Adrenal gland (tissue), 12 donors: Measurements from ENCODE around the gene ZNF827. TPM values are rescaled to one million over a fixed set of nuclear protein-coding genes. Genes with fewer than 3 reads are reported as not detected.

ENCODE experiments used
- DNase-seq, 7 donors: peaks; one replicate each; pipeline ENCODE4 v3.0.0-alpha.2; 2019 to 2020
- H3K27ac ChIP-seq, 5 donors: fragments of 200-600 bp; sonication (generic) in 4 of 5; 1 replicate in 3 of 5; 2 replicates in 2 of 5; pipeline versions ENCODE4 v1.5.1 to v1.8.0; 2016 to 2020; ENCODE audit warnings: mild to moderate bottlenecking in 1 of 5
- H3K27me3 ChIP-seq: fragments of 200-600 bp; 2 replicates; pipeline ENCODE4 v1.8.0; 2021
- H3K36me3 ChIP-seq, 2 donors: fragments of 200-600 bp; replicated peaks in 1 of 2; 1 replicate in 1 of 2; 2 replicates in 1 of 2; pipeline versions ENCODE4 v1.5.1 to v1.8.0; 2018 to 2022
- H3K4me1 ChIP-seq, 2 donors: fragments of 200-600 bp; replicated peaks in 1 of 2; 1 replicate in 1 of 2; 2 replicates in 1 of 2; pipeline versions ENCODE4 v1.5.1 to v1.8.0; 2018 to 2021
- H3K4me3 ChIP-seq, 4 donors: fragments of 200-600 bp; sonication (generic) in 3 of 4; one replicate each; pipeline ENCODE4 v1.5.1; 2016 to 2018
- H3K9me3 ChIP-seq, 3 donors: fragments of 200-600 bp; sonication (generic) in 1 of 3; replicated peaks in 1 of 3; 1 replicate in 2 of 3; 2 replicates in 1 of 3; pipeline versions ENCODE4 v1.5.1 to v1.8.0; 2016 to 2021
- POLR2A ChIP-seq, 2 donors: fragments of 450-650 bp; IDR thresholded peaks; one replicate each; pipeline ENCODE4 v1.6.1; 2017; ENCODE audit warnings: antibody characterized with exemption in 2 of 2, mild to moderate bottlenecking in 2 of 2, moderate library complexity in 1 of 2
- whole genome bisulfite sequencing, 4 donors: extraction: QIAGEN DNeasy Blood & Tissue Kit in 2 of 4; methylation state at CpG; one replicate each; pipeline versions ENCODE4 v1.1.5 to v1.1.7; 2013 to 2017; 5-methylcytosine and 5-hydroxymethylcytosine counted together
- intact Hi-C, 2 donors: fragments of 100-400 bp; cut with DNase I; formaldehyde crosslinking; loops; one replicate each; pipeline versions ENCODE4 v1.14.1 to v1.15.0; 2022 to 2023
- polyA plus RNA-seq, 3 donors: library from polyadenylated mRNA; stranded (reverse); fragments of 200-250 nt in 2 of 3; fragments of 350-450 nt in 1 of 3; fragmentation: Illumina TruSeq in 1 of 3; extraction: RNeasy Lipid Tissue Mini Kit (QIAGEN cat#74804) in 1 of 3; gene quantifications; one replicate each; pipeline ENCODE4 v1.2.3, GENCODE V29; 2013 to 2014
- total RNA-seq, 9 donors: library from RNA; depleted of rRNA in 4 of 9; stranded (reverse); fragments of >200 nt in 4 of 9; fragments of 120-200 nt in 1 of 9; fragmentation: NEBNext Ultra II Directional in 1 of 9; extraction: Animal tissue kit (Norgen Biotek cat#: 25700) in 1 of 9; gene quantifications; one replicate each; pipeline versions ENCODE4 v1.1.0 to v1.2.4, GENCODE V29; 2013 to 2023
- TF ChIP-seq, protein P1 (sequence below), 6 experiments: fragments of 450-650 bp in 4 of 6; fragments of 200-600 bp in 2 of 6; sonication (generic) in 1 of 6; IDR thresholded peaks; 1 replicate in 5 of 6; 2 replicates in 1 of 6; pipeline versions ENCODE4 v1.5.1 to v1.8.0; 2016 to 2021; ENCODE audit warnings: antibody characterized with exemption in 6 of 6, mild to moderate bottlenecking in 2 of 6, moderate library complexity in 1 of 6
- donor health status: healthy with polysubstance abuse.
- donor health status: Bipolar disorder and iron deficiency.
- donor health status: DM: yes; HTN: yes; CAD: no.
- donor health status: DM: no; HTN: no; CAD: no.
- donor health status: DM: no; HTN: no; CAD: no.
- donor health status: DM: yes; HTN: yes; CAD: no.

ZNF827 gene
- total and polyA plus RNA-seq, 12 donors = 8.0 to 37.1 (median 22.7) TPM

DNA sequence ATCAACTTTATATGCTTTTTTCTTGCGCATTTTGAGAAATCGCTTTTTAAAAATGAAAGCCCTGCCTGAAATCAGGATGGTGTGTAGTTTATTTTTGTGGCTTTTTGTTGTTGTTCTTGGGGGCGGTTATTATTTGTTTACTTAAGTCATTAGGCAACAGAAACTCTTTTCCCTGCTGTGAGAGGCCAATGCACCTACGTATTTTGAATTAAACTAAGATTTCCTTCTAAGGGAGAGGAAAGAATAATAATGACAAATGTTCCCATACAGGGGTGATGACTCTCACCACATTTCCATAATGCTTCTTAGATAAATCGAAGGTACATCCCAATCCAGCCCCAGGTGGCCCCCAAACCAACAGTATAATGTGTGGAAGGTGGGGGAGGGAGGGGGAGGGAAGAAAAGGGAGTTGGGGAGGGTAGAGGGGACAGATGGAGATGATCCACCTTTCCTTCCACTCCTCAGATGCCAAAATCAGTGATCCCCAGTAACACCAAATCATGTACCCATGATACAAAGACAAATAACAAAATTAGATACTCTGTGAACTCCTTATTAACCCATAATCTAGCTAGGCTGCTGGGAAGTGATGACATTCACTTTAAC lies 39.6 kb downstream of the ZNF827 start:
- Histone ChIP-seq H3K4me3 (no peak overlapping the region), H3K27me3 (no peaks in the 10 kb centered on the region), H3K9me3 (no peaks in the 10 kb centered on the region), H3K27ac (no peak overlapping the region), H3K4me1 (no peaks in the 10 kb centered on the region), H3K36me3 (no peaks in the 10 kb centered on the region)
- intact Hi-C loops = no loop called here
- 86 to 95% (median 91%) methylated on average over 5 of the region's 5 CpGs for WGBS, 4 donors
- no peak for DNase-seq
- no peak for TF ChIP-seq POLR2A (IDR thresholded peaks at IDR 0.05)
- TF ChIP-seq, protein P1, sequence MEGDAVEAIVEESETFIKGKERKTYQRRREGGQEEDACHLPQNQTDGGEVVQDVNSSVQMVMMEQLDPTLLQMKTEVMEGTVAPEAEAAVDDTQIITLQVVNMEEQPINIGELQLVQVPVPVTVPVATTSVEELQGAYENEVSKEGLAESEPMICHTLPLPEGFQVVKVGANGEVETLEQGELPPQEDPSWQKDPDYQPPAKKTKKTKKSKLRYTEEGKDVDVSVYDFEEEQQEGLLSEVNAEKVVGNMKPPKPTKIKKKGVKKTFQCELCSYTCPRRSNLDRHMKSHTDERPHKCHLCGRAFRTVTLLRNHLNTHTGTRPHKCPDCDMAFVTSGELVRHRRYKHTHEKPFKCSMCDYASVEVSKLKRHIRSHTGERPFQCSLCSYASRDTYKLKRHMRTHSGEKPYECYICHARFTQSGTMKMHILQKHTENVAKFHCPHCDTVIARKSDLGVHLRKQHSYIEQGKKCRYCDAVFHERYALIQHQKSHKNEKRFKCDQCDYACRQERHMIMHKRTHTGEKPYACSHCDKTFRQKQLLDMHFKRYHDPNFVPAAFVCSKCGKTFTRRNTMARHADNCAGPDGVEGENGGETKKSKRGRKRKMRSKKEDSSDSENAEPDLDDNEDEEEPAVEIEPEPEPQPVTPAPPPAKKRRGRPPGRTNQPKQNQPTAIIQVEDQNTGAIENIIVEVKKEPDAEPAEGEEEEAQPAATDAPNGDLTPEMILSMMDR (IDR thresholded peaks at IDR 0.05) = no peak

DNA sequence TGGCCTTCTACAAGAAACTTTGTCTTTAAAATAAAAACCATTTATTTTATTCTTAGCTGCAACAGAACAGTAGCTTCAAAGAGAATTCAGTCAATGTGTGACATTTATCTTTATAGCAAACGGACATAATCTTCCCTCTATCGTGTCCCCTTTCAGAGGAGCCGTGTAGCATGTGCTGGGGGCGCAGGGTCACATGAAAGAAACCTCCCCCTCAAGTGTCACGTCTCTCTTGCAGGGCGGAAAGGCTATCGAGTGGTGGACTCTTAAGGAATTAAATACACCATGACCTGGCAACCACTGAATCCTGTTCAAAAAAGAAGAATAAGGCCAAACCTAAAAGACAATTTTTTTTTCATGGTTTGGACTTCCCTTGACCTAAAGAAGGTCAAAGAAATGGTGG lies 40.2 kb downstream of the ZNF827 start:
- WGBS, 4 donors = 69 to 75% (median 72%) methylated on average over 7 of the region's 7 CpGs
- no peaks in the 10 kb centered on the region for H3K36me3 ChIP-seq
- no peak for DNase-seq
- no peak overlapping the region for H3K27ac ChIP-seq
- no peak overlapping the region for H3K4me3 ChIP-seq
- H3K9me3 ChIP-seq = no peaks in the 10 kb centered on the region
- no peaks in the 10 kb centered on the region for H3K27me3 ChIP-seq
- TF ChIP-seq POLR2A (IDR thresholded peaks at IDR 0.05) = no peak
- TF ChIP-seq, protein P1 (IDR thresholded peaks at IDR 0.05) = no peak
- intact Hi-C loops = no loop called here
- no peaks in the 10 kb centered on the region for H3K4me1 ChIP-seq

DNA sequence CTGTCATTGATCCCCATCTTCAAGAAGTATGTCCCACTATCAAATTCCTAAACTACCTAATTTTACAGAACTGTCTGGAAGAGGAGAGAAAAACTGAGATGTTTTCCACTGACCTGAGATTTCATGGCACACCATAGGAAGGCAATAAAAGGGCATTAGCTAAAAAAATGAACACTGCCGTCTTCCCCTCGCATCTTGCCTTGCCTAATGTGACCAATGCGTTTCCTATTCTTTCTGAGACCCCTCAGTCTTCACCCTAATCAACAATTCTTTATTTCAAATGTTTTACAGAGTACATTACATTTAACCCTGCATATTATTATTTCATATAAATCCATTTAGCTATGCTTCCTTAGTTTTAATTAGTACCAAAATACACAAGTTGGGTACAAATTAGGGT lies 43.6 kb downstream of the ZNF827 start:
- Histone ChIP-seq H3K27me3 (no peaks in the 10 kb centered on the region), H3K4me1 (peaks cover 0 to 6% of the 10 kb centered on the region in 2 donors), H3K36me3 (no peaks in the 10 kb centered on the region), H3K9me3 (no peaks in the 10 kb centered on the region), H3K27ac (no peak overlapping the region), H3K4me3 (no peak overlapping the region)
- TF ChIP-seq, protein P1 (IDR thresholded peaks at IDR 0.05) = no peak
- no peak for TF ChIP-seq POLR2A (IDR thresholded peaks at IDR 0.05)
- no peak for DNase-seq
- 95 to 97% (median 96%) methylated on average over 3 of the region's 3 CpGs for WGBS, 4 donors
- intact Hi-C loops = no loop called here

DNA sequence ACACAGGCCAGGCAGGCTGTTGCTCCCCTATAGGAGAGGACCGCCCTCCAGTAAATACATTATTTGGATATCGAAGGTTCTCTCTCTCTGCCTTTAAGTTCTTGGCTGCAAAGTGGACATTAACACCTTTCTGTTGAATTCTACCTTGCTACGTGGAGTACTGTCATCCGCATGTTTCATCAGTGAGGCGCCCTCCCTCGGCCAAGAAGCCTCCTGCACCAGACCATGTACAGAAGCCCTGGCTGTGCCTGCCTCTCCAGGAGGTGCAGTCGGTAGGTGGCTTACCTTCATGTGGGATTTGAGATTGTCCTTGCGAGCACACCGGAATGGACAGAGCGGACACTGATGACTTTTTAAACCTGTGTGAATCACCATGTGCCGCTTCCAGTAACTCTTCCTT lies 46.7 kb downstream of the ZNF827 start:
- no peak overlapping the region for H3K4me3 ChIP-seq
- no peaks in the 10 kb centered on the region for H3K9me3 ChIP-seq
- intact Hi-C loops = no loop called here
- WGBS, 4 donors = 91 to 97% (median 94%) methylated on average over 11 of the region's 11 CpGs
- H3K27ac ChIP-seq = no peak overlapping the region
- TF ChIP-seq, protein P1 (IDR thresholded peaks at IDR 0.05) = no peak
- no peak for TF ChIP-seq POLR2A (IDR thresholded peaks at IDR 0.05)
- no peaks in the 10 kb centered on the region for H3K27me3 ChIP-seq
- H3K36me3 ChIP-seq = no peaks in the 10 kb centered on the region
- H3K4me1 ChIP-seq = peaks cover 5 to 17% of the 10 kb centered on the region in 2 donors
- no peak for DNase-seq
